Stimulated activated naive CD8-positive, alpha-beta T cell treated with anti-CD3 and anti-CD28 coated beads, Interleukin-15, Interleukin-2, amounts not matched to agents 100 ng/mL and 50 ng/mL, for 24 hours (primary cell): ENCODE results near the gene ASB13.

Experiments
- H3K27ac Mint-ChIP-seq: one replicate; pipeline ENCODE4 v1.8.0; 2021; ENCODE audit warnings: mild to moderate bottlenecking, mixed read lengths
- H3K27me3 Mint-ChIP-seq: one replicate; pipeline ENCODE4 v1.8.0; 2021; ENCODE audit warnings: mixed read lengths
- H3K36me3 Mint-ChIP-seq: one replicate; pipeline ENCODE4 v1.8.0; 2021; ENCODE audit warnings: low read depth, mixed read lengths
- H3K4me1 Mint-ChIP-seq: one replicate; pipeline ENCODE4 v1.8.0; 2021; ENCODE audit warnings: low read depth, mixed read lengths
- H3K4me3 Mint-ChIP-seq: one replicate; pipeline ENCODE4 v1.8.0; 2021; ENCODE audit warnings: mild to moderate bottlenecking, mixed read lengths
- H3K9me3 Mint-ChIP-seq: one replicate; pipeline ENCODE4 v1.8.0; 2021; ENCODE audit warnings: mixed read lengths

ASB13 gene, protein sequence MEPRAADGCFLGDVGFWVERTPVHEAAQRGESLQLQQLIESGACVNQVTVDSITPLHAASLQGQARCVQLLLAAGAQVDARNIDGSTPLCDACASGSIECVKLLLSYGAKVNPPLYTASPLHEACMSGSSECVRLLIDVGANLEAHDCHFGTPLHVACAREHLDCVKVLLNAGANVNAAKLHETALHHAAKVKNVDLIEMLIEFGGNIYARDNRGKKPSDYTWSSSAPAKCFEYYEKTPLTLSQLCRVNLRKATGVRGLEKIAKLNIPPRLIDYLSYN

DNA sequence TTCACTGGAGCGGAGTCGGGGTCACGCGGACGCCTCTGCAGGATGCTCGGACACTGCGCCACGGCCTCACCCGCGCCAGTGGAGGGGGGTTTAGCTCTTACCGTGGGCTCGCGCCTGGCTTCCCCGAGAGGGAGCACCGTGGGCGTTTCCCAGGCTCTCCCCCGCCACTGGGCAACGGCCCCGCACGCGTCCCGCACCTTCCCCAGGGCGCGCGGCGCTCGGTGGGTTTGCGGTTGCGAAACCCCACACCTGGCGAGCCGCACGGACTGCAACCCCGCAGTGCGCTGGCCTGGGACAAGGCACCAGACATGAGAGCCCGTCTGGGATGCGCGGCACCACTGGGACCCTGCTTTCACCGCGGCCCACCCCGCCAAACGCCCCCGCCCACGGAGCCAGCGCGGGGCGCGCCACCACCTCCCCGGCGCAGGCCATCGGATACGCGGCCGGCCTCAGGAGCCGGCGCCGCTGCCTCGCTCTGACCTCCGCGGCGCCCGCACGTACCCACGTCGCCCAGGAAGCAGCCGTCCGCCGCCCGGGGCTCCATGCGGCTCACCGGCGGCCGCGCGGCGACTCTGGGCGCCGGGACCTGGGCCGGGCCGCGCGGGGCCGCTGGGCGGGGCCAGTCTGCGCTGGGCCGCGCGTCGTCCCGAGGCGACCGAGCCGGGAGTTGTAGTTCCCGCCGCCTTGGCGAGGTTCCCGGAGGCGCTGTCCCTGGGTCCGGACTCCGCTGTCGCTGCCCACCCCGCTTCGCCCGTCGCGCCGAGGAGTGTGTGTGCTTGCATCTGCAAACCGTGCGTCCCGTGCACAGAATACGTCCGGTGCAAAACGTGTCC is at the start of gene ASB13:
ASB13 (minus strand) TSS at position 588 of the 833 bp plus-strand sequence; CDS start at position 544, 44 bp downstream.
- no peaks in the 10 kb centered on the region for H3K9me3 Mint-ChIP-seq
- peaks cover 12% of the 10 kb centered on the region for H3K4me1 Mint-ChIP-seq
- H3K36me3 Mint-ChIP-seq = no peaks in the 10 kb centered on the region
- peaks cover 7% of the 10 kb centered on the region for H3K27me3 Mint-ChIP-seq
- peak within 1 kb of the TSS; percentile 87 for H3K4me3 Mint-ChIP-seq
- peak within 1 kb of the TSS; percentile 82 for H3K27ac Mint-ChIP-seq

DNA sequence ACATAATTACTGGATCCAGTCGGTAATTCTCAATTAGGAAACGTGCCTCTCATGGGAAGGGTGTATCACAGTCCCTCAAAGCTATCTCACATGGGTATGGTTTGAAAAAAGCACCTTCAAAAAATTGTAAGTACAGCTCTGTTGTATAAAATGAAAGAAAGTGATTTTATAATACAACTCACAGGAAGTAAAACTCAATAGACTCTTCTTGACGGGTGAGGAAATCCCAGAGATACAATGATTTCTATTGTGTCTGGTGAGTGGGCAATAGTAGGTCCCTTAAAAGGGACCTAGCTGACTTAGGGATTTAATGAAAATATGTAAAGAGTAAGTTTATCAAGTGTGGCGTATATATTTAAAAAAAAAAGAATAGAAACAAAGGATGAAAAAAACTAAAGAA is 45.2 kb upstream of the ASB13 start:
- Mint-ChIP-seq H3K36me3 (peaks cover 26% of the 10 kb centered on the region), H3K4me3 (peak overlapping the region; percentile 46), H3K9me3 (no peaks in the 10 kb centered on the region), H3K27me3 (no peaks in the 10 kb centered on the region), H3K27ac (peak overlapping the region; percentile 27), H3K4me1 (peaks cover 64% of the 10 kb centered on the region)

DNA sequence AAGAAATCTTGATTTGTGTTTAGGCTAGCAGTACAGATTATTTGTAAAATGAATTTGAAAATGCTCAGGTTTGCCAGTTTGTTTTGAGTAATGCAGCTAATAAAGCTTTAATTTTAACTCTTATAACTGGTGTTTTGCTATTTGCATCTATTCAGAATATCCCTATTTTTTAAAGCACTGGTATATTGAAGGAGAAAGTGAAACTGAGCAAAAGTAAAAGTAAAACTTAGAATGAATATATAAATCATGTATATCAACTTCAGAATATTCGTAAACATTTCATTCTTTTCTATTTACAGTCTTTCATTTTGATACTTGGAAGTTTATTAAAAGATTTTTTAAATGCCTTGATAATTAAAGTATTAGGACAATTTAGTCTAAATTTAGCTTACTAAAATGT is 44.5 kb upstream of the ASB13 start:
- Mint-ChIP-seq H3K36me3 (peaks cover 32% of the 10 kb centered on the region), H3K27me3 (no peaks in the 10 kb centered on the region), H3K9me3 (no peaks in the 10 kb centered on the region), H3K4me3 (peak overlapping the region; percentile 46), H3K27ac (no peak overlapping the region), H3K4me1 (peaks cover 70% of the 10 kb centered on the region)

- Mint-ChIP-seq H3K27me3 (no peaks in the 10 kb centered on the region), H3K27ac (peak overlapping the region; percentile 12), H3K36me3 (peaks cover 31% of the 10 kb centered on the region), H3K4me1 (peaks cover 73% of the 10 kb centered on the region), H3K4me3 (peak overlapping the region; percentile 10), H3K9me3 (no peaks in the 10 kb centered on the region)
Observed at GRCh38 chr10:5709865-5710264, 43.5 kb upstream of the ASB13 start.

GRCh38 chr10:5708356-5708755 is 42.0 kb upstream of the ASB13 start:
- H3K36me3 Mint-ChIP-seq = peaks cover 23% of the 10 kb centered on the region
- no peaks in the 10 kb centered on the region for H3K27me3 Mint-ChIP-seq
- peak overlapping the region; percentile 8 for H3K27ac Mint-ChIP-seq
- no peaks in the 10 kb centered on the region for H3K9me3 Mint-ChIP-seq
- peaks cover 78% of the 10 kb centered on the region for H3K4me1 Mint-ChIP-seq
- H3K4me3 Mint-ChIP-seq = no peak overlapping the region

GRCh38 chr10:5698062-5698461 is 31.7 kb upstream of the ASB13 start:
- Mint-ChIP-seq H3K27me3 (no peaks in the 10 kb centered on the region), H3K27ac (no peak overlapping the region), H3K9me3 (no peaks in the 10 kb centered on the region), H3K36me3 (peaks cover 4% of the 10 kb centered on the region), H3K4me3 (no peak overlapping the region), H3K4me1 (peaks cover 43% of the 10 kb centered on the region)

DNA sequence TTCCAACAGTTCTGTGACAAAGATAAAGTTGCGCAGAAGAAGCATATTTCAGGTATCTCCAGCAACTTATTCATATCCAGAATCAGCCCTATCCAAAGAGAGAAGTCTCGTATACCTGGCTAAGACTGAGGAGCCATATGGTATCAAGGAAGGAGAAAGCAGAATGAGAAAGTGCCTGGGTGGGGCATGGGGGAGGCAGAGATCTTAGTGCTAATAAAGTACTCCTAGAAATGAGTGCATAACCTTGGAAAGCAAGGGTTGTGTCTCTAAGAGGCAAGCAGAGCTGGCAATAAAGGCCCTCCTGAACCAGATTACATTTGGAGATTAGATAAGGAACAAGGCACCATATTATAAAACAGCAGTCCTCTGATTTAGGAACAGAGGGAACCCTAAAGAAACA is 30.9 kb upstream of the ASB13 start:
- no peak overlapping the region for H3K27ac Mint-ChIP-seq
- H3K27me3 Mint-ChIP-seq = no peaks in the 10 kb centered on the region
- no peaks in the 10 kb centered on the region for H3K9me3 Mint-ChIP-seq
- H3K4me3 Mint-ChIP-seq = no peak overlapping the region
- peaks cover 48% of the 10 kb centered on the region for H3K4me1 Mint-ChIP-seq
- peaks cover 4% of the 10 kb centered on the region for H3K36me3 Mint-ChIP-seq

- Mint-ChIP-seq H3K9me3 (no peaks in the 10 kb centered on the region), H3K27me3 (no peaks in the 10 kb centered on the region), H3K36me3 (peaks cover 7% of the 10 kb centered on the region), H3K4me1 (peaks cover 70% of the 10 kb centered on the region), H3K27ac (no peak overlapping the region), H3K4me3 (no peak overlapping the region)
Observed at GRCh38 chr10:5694573-5694972, 28.2 kb upstream of the ASB13 start.

- H3K4me3 Mint-ChIP-seq = peak overlapping the region; percentile 85
Observed at GRCh38 chr10:5692461-5693358, 26.3 kb upstream of the ASB13 start.

DNA sequence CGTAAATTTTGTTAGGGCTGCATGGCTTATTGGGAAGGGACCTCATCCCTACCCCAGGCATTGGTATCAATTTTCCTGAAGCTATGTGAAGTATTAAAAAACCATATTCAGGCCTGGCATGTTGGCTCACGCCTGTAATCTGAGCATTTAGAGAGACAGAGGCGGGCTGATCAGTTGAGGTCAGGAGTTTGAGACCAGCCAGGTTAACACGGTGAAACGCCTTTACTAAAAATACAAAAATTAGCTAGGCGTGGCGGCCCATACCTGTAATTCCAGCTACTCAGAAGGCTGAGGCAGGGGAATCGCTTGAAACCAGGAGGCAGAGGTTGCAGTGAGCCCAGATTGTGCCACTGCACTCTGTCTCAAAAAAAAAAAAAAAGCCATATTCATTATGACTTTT is 25.4 kb upstream of the ASB13 start:
- Mint-ChIP-seq H3K4me1 (peaks cover 88% of the 10 kb centered on the region), H3K27me3 (no peaks in the 10 kb centered on the region), H3K36me3 (peaks cover 20% of the 10 kb centered on the region), H3K9me3 (no peaks in the 10 kb centered on the region), H3K27ac (no peak overlapping the region), H3K4me3 (peak overlapping the region; percentile 85)

More at GRCh38 chr10:5692461-5693358, 26.3 kb upstream of the ASB13 start:
- Mint-ChIP-seq H3K27ac (peak overlapping the region; percentile 83), H3K4me1 (peaks cover 87% of the 10 kb centered on the region), H3K27me3 (no peaks in the 10 kb centered on the region), H3K36me3 (peaks cover 20% of the 10 kb centered on the region), H3K9me3 (no peaks in the 10 kb centered on the region)

- H3K27ac Mint-ChIP-seq = no peak overlapping the region
- peaks cover 30% of the 10 kb centered on the region for H3K36me3 Mint-ChIP-seq
- H3K9me3 Mint-ChIP-seq = peaks cover 3% of the 10 kb centered on the region
- H3K4me1 Mint-ChIP-seq = peaks cover 82% of the 10 kb centered on the region
- H3K4me3 Mint-ChIP-seq = peak overlapping the region; percentile 32
- H3K27me3 Mint-ChIP-seq = no peaks in the 10 kb centered on the region
Observed at GRCh38 chr10:5688587-5688986, 22.2 kb upstream of the ASB13 start.

GRCh38 chr10:5685764-5686240 is 19.4 kb upstream of the ASB13 start:
- Mint-ChIP-seq H3K4me3 (peak overlapping the region; percentile 96), H3K4me1 (peaks cover 68% of the 10 kb centered on the region), H3K27ac (peak overlapping the region; percentile 93), H3K9me3 (peaks cover 3% of the 10 kb centered on the region), H3K36me3 (peaks cover 30% of the 10 kb centered on the region), H3K27me3 (no peaks in the 10 kb centered on the region)

DNA sequence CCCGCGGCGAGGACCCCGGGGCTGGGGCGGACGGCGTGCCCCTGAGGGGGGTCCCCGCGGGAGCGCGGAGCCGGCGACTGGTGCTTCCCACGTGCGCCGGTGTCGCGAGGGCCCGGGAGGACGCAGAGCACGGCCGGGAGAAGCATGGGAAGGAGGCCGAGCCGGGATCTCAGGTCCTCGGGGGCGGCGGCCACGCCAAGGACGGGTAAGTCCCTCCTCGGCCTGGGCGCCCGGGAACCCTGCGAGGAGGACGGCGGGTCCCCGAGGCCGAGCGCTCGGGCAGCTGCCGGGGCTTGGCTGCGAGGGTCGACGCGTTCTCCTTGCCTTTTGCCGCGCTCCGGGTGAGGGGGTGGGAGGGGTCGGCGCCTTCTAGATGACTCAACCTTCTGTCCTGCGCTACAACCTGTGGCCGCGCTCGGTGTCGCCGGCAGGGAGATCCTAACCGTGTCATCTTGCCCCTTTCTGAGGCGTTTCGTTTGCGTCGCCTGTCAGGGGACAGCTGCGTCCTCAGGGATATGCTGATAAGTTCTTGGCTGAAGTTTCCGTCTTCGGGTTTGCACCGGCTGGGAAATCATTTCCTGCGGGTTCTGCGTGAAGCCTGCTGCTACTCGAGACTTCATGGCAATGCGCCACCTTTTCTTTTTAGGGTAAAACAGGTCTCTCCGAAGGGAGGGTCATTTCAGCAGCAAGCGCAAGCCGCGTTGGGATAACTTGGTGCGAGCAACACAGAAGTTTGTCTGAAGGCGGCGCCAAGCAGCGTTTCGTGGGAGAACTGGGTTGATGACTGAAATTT is 18.8 kb upstream of the ASB13 start:
- Mint-ChIP-seq H3K4me1 (peaks cover 62% of the 10 kb centered on the region), H3K4me3 (peak overlapping the region; percentile 96)

More for the DNA sequence above, 18.8 kb upstream of the ASB13 start:
- no peaks in the 10 kb centered on the region for H3K27me3 Mint-ChIP-seq
- H3K9me3 Mint-ChIP-seq = peaks cover 3% of the 10 kb centered on the region
- peak overlapping the region; percentile 93 for H3K27ac Mint-ChIP-seq
- H3K36me3 Mint-ChIP-seq = peaks cover 30% of the 10 kb centered on the region
